Heart right ventricle (tissue), 16 donors: ENCODE results near the gene REG3G. TPM values are rescaled to one million over a fixed set of nuclear protein-coding genes. Genes with fewer than 3 reads are reported as not detected.

Experiments
- ATAC-seq, 8 donors: fragments of 200-7000 bp; cut with Tn5 transposase; one replicate each; pipeline ENCODE4 v1.9.1; 2020; ENCODE audit warnings: mild to moderate bottlenecking in 8 of 8, moderate library complexity in 8 of 8, moderate number of reproducible peaks in 1 of 8
- DNase-seq, 2 donors: peaks; one replicate each; pipeline ENCODE4 v3.0.0-alpha.2; 2020
- H3K27ac ChIP-seq, 10 donors: fragments of 200-600 bp; sonication (generic) in 2 of 10; one replicate each; pipeline versions ENCODE4 v1.5.0 to v1.8.0; 2020 to 2022; ENCODE audit warnings: mild to moderate bottlenecking in 3 of 10
- H3K27me3 ChIP-seq, 7 donors: fragments of 200-600 bp; one replicate each; pipeline ENCODE4 v1.8.0; 2021 to 2022; ENCODE audit warnings: mild to moderate bottlenecking in 2 of 7
- H3K36me3 ChIP-seq, 9 donors: fragments of 200-600 bp; sonication (generic) in 1 of 9; one replicate each; pipeline versions ENCODE4 v1.5.0 to v1.8.0; 2020 to 2022; ENCODE audit warnings: mild to moderate bottlenecking in 2 of 9
- H3K4me1 ChIP-seq, 9 donors: fragments of 200-600 bp; sonication (generic) in 1 of 9; one replicate each; pipeline versions ENCODE4 v1.5.0 to v1.8.0; 2020 to 2022; ENCODE audit warnings: mild to moderate bottlenecking in 4 of 9
- H3K4me3 ChIP-seq, 10 donors: fragments of 200-600 bp; sonication (generic) in 2 of 10; one replicate each; pipeline versions ENCODE4 v1.5.0 to v1.8.0; 2020 to 2022; ENCODE audit warnings: mild to moderate bottlenecking in 7 of 10, moderate library complexity in 2 of 10
- H3K9me3 ChIP-seq, 11 donors: fragments of 200-600 bp in 10 of 11; sonication (generic) in 2 of 11; one replicate each; pipeline versions ENCODE4 v1.5.0 to v1.8.0; 2013 to 2022; ENCODE audit warnings: mild to moderate bottlenecking in 2 of 11, control low read depth in 1 of 11, moderate library complexity in 1 of 11
- CTCF ChIP-seq, 9 donors: fragments of 200-600 bp; sonication (generic) in 2 of 9; IDR thresholded peaks; one replicate each; pipeline versions ENCODE4 v1.5.0 to v1.8.0; 2021 to 2022; ENCODE audit warnings: antibody characterized with exemption in 9 of 9, mild to moderate bottlenecking in 5 of 9, moderate library complexity in 1 of 9
- WGBS, 2 donors: extraction: QIAGEN DNeasy Blood & Tissue Kit; methylation state at CpG; one replicate each; pipeline ENCODE4 v1.1.7; 2013; ENCODE audit warnings: inconsistent platforms in 1 of 2; 5-methylcytosine and 5-hydroxymethylcytosine counted together
- intact Hi-C, 10 donors: fragments of 100-400 bp; cut with DNase I; formaldehyde crosslinking; loops; one replicate each; pipeline versions ENCODE4 v1.11.1 to v1.14.2; 2022
- polyA plus RNA-seq, 2 donors: library from polyadenylated mRNA; stranded (reverse); fragments of 200-250 nt; gene quantifications; one replicate each; pipeline ENCODE4 v1.2.3, GENCODE V29; 2013
- total RNA-seq, 10 donors: library from RNA; stranded (reverse); fragmentation: NEBNext Ultra II Directional in 3 of 10; extraction: Animal tissue kit (Norgen Biotek cat#: 25700) in 3 of 10; gene quantifications; one replicate each; pipeline versions ENCODE4 v1.2.1 to v1.2.4, GENCODE V29; 2021 to 2023
- donor health status: Arrhythmogenic right ventricular cardiomyopathy.
- donor health status: ischemic (EF 13 %, LVEDD 7.1; RV severe dilation, severe dysfunction).
- donor health status: healthy with polysubstance abuse.
- donor health status: DM: no; HTN: yes; CAD: no.
- donor health status: DM: no; HTN: no; CAD: no.
- donor health status: ischemic (EF 25% LVEDD 6.9; RV normal size, moderate dysfunction).
- donor health status: ischemic (EF 25% LVEDD 5.7; RV mildly dilated, moderate dysfunction).
- donor health status: healthy.
- donor health status: DM: yes; HTN: yes; CAD: no.
- donor health status: Ischemic cardiomyopathy.
- donor health status: ischemic (EF 35%, LVEDD 5.7; RV mildly dilated, moderate dysfunction).
- donor health status: nonischemic (EF 11% LVEDD 7.7; RV severe dilation, severe dysfunction).
- donor health status: DM: yes; HTN: yes; CAD: no.
- donor health status: PGD.
- donor health status: ischemic (EF 29% LVEDD 5.4; RV normal size, mild dysfunction).
- donor health status: nonischemic (EF 23%, LVEDD 6.1; RV moderate dilation, normal function).

The REG3G gene
- total and polyA plus RNA-seq, 12 donors: 0.06 to 0.35 TPM; not detected in 10

- no peaks in the 10 kb centered on the region for H3K36me3 ChIP-seq
- WGBS, 2 donors: 84 to 85% methylated on average over 1 of the region's 1 CpG
- ATAC-seq: no peak
- H3K4me1 ChIP-seq: peaks cover 0 to 4% (median 0%) of the 10 kb centered on the region in 9 donors
- intact Hi-C loops: no loop called here
- no peak for TF ChIP-seq CTCF (IDR thresholded peaks at IDR 0.05)
- no peak overlapping the region for H3K4me3 ChIP-seq
- no peak for DNase-seq
- H3K9me3 ChIP-seq: no peaks in the 10 kb centered on the region
- no peak overlapping the region for H3K27ac ChIP-seq
- peaks cover 0 to 30% (median 3%) of the 10 kb centered on the region in 7 donors for H3K27me3 ChIP-seq
These were observed 45.4 kb upstream of the REG3G start for GRCh38 chr2:78980152-78980465.

DNA sequence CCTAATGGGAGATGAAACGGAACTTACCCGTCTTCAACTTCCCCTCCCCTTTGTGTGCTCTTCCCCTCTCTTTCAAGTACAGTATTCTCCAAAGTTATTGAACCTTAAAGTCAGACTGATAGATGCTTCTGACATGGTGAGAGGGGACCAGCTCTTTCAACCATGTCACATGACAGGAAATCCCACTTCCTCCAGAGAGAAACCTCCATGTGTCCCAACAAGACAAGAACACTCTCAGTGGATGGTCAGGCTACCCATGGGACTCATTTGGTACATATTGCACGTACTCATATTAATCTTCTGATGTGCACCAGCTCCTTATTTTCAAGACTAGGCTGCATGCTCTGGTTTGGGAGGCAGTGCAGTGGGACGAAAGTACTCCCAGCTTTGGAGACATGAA, 44.6 kb upstream of the REG3G start:
- H3K36me3 ChIP-seq: no peaks in the 10 kb centered on the region
- no peak overlapping the region for H3K27ac ChIP-seq
- H3K27me3 ChIP-seq: peaks cover 0 to 30% (median 3%) of the 10 kb centered on the region in 7 donors
- no peaks in the 10 kb centered on the region for H3K9me3 ChIP-seq
- H3K4me3 ChIP-seq: no peak overlapping the region
- ATAC-seq (no peak), DNase-seq (no peak)
- WGBS, 2 donors: 67 to 69% methylated on average over 4 of the region's 4 CpGs
- peaks cover 0 to 4% (median 0%) of the 10 kb centered on the region in 9 donors for H3K4me1 ChIP-seq
- intact Hi-C loops: no loop called here
- no peak for TF ChIP-seq CTCF (IDR thresholded peaks at IDR 0.05)

DNA sequence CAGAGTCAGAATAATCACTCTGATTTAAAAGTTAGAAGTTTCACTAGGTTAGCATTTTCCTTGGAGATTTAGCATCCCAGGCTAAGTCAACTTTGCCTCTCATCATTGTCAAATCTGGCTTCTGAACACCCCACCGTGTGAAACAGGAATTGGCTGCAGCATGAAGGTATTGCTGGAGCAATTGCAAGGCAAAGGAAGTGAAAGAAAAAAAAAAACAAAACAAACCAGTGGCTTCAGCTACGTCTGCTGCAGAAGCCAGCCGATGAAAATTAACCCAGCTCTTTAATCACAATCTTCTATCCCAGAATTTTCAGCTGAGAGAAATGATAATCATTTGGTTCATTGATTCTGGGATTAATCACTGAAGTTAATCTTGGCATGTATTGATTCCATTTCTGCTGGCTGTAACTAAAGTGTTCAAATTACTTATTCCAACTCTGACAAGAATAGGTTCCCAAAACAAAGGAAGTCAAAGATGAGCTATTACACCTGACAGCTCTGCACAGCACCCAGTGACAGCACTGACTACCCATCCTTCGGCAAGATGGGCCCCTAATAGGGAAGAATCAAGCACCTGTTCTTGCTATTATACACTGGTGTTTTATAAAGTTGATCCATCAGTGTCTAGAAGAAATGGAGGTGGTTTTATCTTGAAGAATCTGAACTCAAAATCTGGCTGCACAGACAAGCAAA, 42.7 kb upstream of the REG3G start:
- no peak for ATAC-seq
- no peaks in the 10 kb centered on the region for H3K36me3 ChIP-seq
- no peaks in the 10 kb centered on the region for H3K9me3 ChIP-seq
- intact Hi-C loops: no loop called here
- no peaks in the 10 kb centered on the region for H3K4me1 ChIP-seq
- H3K4me3 ChIP-seq: no peak overlapping the region
- peaks cover 0 to 30% (median 3%) of the 10 kb centered on the region in 7 donors for H3K27me3 ChIP-seq
- DNase-seq: no peak
- TF ChIP-seq CTCF (IDR thresholded peaks at IDR 0.05): no peak
- H3K27ac ChIP-seq: no peak overlapping the region
- WGBS, 2 donors: 52 to 55% methylated on average over 4 of the region's 4 CpGs

DNA sequence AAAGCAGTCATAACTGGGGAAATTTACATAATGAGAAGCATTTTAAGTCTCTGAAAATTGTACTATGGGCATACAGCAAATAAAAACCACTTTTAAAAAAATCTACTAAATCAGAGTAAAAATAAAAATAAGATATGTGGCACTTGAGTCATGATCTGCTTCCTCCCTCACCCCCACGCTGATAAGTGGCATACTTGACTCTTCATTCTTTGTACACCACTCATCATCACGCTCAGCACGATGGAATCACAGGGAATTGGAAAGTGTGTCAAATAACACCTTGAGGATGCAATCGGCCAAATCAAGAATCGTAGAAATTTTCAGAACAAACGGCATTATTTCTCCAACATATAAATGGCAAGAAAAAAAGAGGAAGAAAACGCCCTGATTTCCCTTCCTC, 41.1 kb upstream of the REG3G start:
- Histone ChIP-seq H3K4me3 (no peak overlapping the region), H3K4me1 (no peaks in the 10 kb centered on the region), H3K9me3 (no peaks in the 10 kb centered on the region), H3K27me3 (peaks cover 0 to 23% (median 2%) of the 10 kb centered on the region in 7 donors), H3K36me3 (no peaks in the 10 kb centered on the region), H3K27ac (no peak overlapping the region)
- ATAC-seq (no peak), DNase-seq (no peak)
- intact Hi-C loops: no loop called here
- WGBS, 2 donors: 63 to 64% methylated on average over 7 of the region's 7 CpGs
- TF ChIP-seq CTCF (IDR thresholded peaks at IDR 0.05): no peak
